IPS-NIHi7 (cell line): Measurements from ENCODE around the gene RNF10.
"Not testable (repeated sequence)": the region's sequence is repeated elsewhere in the genome, so short reads cannot be mapped to it uniquely, and the experiment has no call there.

Experiments
- DNase-seq: peaks from one replicate; pipeline ENCODE4 v3.0.0; 2012; ENCODE audit warnings: mixed read lengths; ENCODE audit errors: extremely low spot score

Gene RNF10

DNA sequence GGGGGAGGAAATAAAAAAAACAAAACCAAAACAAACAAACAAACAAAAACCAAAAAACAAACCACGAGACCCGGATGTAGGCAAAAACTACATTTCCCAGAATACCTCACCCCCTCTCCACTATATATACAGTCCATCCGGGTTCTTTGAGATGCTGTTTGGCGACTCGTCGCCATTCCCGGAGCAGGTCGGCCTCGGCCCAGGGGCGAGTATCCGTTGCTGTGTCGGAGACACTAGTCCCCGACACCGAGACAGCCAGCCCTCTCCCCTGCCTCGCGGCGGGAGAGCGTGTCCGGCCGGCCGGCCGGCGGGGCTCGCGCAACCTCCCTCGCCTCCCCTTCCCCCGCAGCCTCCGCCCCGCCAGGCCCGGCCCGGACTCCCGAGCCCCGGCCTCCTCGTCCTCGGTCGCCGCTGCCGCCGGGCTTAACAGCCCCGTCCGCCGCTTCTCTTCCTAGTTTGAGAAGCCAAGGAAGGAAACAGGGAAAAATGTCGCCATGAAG, at the start of gene RNF10:
TSS of gene RNF10 (plus strand) at position 154 of the 500 bp plus-strand sequence. CDS start 456 bp downstream, outside the sequence.
- peak; percentile 93 for DNase-seq

DNA sequence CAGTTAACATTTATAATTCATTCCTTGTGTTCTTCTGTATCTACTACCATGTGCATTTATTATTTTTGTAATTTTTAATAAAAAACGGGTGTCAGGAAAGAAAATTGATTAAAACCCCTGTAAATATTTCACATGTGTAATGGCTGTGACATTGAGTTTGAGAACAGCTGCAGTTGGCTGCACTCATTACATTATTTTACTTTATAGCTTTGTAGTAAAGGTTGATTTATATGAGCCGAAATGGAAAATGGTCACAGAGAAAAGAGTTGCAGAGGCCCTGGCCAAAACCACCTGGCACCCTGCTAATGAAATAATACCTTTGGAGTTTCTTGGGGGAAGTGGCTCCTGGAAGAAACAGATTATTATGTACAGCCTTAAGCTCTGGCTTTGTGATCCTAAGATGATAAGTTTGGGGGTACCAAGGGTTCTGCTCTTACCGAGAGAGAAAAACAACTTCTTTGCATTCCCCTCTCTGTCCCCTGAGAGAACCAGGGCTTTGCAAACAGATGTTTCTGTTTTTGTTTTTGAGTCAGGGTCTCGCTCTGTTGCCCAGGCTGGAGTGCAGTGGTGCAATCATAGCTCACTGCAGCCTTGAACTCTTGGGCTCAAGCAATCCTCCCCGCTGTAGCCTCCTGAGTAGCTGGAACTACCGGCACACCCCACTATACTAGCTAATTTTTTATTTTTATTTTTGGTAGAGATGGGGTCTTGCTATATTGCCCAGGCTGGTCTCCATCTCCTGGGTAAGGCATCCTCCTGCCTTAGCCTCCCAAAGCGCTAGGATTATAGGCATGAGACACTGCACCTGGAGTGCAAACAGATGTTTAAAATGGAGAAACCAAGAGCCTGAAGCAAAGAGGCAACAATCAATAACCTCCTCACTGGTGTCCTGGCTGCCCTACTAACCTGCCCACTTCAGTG, 47.9 kb upstream of the RNF10 start:
- DNase-seq: no peak

DNA sequence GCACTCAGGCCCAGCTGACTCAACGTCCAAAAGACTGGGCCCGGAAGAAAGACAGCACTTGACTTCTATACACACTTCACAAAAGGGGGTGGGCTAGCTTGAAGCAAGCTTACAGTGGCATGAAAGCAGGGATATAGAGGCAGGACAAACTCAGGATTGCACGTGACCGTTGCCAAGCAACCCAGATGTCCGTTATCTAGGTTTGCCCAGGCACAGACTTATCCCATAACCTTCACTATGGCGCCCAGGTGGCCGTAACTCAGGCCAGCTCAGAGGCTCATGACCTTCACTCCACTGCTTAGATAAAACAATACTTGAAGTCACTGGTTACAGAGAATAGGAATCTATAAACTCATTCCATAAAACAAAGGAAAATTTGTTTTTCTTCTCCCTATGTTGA, 46.6 kb upstream of the RNF10 start:
- DNase-seq: not testable (repeated sequence)

DNA sequence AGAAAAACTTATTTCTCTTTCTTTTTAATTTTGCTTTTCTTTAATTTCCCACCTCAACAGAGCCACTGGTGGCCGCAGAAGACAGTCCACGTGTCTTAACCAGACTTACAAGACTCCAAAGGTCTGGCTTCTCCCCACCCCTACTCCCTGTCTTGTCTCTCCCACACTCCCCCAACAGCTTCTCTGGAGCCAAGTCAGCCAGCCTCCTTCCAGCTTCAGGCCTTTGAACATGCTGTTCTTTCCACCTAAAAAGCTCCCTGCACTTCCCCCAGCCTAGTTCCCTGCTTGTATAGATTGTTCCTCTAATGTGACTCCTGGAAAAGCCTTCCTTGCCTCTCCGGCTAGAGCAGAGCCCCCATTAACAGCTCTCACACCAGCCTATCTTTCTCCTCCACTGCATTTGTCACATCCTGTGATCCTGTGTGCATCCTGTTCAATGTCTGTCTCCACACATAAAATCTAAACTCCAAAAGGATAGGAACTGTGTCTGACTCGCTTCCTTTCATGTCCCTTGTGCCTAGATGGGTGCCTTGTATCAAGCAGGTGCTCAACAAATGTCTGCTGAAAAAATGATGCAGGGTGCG, 46.0 kb upstream of the RNF10 start:
- no peak for DNase-seq

DNA sequence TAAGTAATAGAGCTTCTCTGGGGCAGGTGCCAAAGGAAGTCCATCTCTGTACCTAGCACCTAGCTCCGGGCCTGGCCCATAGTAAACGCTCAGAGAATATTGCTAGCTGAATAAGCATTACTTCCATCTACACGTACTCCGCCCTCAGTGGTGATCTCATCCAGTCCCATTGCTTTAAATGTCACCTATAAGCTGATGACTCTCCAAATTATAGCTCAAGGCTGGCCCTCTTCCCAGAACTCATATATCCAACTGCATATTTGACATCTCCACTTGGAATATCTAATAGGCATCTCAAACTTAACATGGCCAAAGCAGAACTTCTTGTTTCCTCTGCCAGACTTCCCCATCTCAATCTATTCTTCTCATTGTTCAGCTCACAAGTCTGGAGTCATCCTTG, 45.1 kb upstream of the RNF10 start:
- DNase-seq: no peak

DNA sequence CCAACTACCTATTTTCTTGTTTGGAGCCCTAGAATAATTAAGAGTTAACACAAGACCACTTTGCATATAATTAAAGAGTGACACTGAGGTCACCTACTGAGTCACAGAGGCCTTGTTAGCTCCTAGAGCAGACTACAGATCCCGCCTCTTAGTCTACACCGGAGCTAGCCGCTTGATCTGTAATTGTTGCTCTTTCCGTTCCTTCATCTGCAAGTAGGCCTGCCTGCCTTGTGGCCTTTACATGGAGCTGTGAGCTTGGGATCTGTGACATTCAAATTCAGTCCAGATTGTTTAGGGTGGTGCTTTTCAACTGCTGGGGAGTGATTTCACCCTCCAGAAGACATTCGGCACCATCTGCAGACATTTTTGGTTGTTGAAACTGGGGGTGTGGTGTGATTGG, 43.8 kb upstream of the RNF10 start:
- no peak for DNase-seq

DNA sequence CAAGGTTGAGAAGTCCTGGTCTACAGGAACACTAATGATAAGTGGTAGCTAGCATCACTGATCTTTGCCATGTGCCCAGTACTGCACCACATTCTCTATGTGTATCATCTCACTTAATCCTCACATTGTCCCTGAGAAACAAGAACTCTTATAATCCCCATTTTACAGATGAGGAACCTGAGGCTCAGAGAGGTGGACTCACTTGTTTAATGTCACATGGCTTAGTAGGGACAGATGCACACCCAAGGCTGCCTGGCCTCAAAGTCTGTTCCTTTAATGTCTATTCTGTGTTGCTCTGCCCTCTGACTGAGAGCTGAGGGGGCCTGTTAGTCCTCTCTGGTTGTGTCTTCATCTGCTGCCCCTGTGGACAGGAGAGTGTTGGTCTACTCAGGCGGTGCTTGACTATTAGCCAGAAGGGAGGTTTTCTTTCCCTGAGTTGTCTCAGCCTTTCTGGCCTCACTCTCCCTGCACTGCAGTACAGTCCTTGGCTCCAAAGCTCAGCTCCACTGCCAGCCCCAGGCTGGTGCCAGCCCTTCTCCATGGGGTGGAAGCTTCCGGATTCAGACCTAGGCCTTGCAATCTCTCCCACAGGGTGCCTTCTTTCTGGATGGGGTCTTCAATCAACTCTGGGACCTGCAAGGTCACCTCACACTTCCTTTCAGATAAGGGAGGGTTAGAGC, 43.2 kb upstream of the RNF10 start:
- no peak for DNase-seq

DNA sequence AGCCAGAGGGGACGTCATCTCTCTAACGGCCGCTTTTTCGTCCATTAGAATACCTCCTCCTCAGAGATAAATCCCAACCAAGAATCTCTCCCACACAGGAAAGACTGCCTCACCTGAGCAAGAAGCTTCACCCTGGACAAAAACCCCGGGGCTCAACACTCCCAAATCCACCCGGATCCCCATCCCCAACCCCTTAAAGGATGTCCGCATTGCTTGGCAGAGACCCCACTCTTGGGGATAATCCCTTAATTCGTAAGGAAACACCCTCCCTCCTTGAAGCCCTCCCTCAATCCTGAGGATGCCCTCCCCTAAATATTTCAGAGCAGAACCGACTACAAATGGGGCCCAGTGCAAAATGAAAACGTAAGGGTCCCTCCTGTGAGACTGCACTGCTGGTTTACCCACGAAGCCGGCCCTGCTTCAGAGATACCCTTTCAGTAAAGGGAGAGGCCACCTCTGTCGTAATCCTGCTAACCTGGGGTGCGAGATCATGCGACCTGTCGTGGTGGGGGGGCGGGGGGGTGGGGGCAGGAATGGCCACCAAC, 38.9 kb upstream of the RNF10 start:
- DNase-seq: no peak

DNA sequence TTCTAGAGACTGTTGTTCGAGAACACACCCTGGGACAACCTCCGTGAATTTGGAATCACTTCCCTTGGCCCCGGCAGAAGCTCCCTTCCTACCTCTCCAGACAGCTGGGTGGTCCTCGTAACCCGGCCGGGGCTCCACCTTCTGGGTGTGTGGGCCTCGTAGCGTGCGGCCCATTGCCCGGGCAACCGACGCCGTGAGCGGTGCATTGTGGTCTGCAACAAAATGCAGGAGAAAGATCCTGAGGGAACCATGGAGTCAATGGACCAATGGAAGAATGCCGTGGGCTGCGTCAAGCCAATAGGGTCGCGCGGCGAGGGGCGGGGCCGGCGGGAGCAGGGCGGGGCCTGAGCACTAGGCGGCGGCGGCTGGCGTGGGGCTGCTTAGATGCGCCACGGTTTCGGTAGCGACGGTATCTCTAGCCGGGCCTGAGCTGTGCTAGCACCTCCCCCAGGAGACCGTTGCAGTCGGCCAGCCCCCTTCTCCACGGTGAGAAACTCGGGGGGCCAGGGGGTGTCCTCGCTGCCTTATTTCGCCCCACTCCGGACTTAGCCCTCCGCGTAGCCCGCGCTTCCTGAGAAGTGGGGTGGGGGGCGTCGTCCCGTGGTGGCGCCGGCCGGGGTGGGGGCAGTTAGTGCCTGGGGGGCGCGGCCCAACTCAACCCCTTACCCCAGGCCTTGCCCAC, 38.3 kb upstream of the RNF10 start, which contains the start of gene DYNLL1:
TSS of gene DYNLL1 (plus strand) at position 383 of the 682 bp plus-strand sequence. CDS start 309 bp downstream, outside the sequence.
- peak; percentile 99 for DNase-seq

DNA sequence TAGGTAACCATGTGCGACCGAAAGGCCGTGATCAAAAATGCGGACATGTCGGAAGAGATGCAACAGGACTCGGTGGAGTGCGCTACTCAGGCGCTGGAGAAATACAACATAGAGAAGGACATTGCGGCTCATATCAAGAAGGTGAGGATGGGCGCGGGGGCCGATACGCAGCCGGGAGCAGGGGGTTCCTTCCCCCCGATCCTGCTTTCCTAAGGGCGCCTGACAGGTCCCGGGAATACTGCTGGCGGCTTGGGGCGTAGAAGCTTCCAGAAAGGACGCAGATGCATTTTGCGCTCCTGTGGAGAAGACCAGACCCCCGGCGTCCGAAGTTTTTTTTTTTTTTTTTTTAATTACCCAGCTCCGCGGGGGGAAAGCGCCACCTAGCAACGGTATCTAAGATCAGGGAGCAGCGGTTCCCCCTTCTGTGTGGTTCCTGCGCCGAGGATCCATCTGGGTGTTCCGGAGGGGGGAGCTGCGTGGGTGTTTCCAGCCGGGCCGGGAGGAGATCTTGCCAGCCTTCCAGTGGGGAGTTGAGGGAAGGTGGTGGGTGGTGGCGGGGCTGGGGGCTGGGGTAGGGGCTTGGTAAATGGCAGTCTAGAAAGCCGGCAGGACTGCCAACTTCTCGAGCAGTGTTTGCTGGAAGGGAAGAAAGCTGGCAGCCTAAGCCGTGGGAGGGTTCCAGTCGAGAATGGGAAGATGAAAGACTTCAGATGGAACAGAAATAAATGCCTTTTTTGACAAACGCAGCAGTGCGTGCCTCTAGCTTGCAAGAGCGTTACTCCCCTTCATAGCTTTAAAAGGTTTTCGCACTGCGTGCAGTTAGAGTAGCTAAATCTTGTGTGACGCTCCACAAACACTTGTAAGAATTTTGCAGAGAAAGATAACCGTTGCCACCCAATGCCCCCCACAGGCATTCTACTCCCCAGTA, 37.5 kb upstream of the RNF10 start:
- peak; percentile 63 for DNase-seq

DNA sequence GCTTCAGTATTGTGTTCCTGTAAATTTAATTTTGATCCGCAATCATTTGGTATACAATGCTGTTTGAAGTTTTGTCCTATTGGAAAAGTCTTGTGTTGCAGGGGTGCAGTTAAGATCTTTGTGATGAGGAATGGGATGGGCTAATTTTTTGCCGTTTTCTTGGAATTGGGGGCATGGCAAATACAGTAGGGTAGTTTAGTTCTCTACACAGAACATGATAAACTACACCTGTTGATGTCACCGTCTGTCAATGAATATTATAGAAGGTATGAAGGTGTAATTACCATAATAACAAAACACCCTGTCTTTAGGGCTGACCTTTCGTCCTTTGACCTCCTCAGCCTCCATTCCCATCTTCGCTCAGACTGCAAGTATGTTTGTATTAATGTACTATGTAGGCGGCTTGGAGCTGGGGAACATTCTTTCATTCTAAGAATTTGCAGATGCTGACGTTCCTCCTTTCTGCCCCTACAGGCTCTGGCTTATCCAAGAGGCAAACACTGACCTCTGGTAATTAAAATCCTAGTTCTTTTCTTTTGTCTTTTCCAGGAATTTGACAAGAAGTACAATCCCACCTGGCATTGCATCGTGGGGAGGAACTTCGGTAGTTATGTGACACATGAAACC, 36.5 kb upstream of the RNF10 start:
- DNase-seq: no peak

DNA sequence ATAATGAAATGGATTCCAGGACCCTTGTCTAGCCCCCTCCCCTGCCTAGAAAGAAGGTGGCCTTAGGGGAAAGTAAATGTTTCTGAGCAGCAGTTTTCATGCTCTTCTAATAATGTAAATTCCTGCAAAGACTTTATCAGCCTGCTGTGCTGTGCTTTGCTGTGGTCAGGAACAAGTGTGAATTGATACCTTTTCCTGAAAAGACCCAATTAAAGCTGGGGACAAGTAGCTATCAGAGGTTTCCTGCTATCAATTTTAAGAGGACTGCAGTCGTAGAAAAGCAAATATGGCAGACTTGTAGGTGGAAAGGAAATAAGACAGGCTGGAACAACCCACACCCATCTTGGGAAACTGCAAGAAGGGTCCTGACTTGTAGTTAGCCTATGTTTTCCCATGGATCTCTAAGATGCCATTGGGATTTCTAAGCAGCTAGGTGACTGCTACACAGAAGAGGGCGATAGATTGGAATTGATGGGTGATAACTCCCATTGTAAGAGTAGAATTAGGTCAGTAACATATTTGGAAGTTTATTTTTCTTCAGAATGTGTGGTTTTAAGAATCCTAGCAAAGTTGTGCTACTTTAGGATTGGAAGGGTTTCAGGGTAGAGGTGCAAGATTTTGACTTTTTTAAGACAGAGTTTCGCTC, 35.2 kb upstream of the RNF10 start:
- no peak for DNase-seq

DNA sequence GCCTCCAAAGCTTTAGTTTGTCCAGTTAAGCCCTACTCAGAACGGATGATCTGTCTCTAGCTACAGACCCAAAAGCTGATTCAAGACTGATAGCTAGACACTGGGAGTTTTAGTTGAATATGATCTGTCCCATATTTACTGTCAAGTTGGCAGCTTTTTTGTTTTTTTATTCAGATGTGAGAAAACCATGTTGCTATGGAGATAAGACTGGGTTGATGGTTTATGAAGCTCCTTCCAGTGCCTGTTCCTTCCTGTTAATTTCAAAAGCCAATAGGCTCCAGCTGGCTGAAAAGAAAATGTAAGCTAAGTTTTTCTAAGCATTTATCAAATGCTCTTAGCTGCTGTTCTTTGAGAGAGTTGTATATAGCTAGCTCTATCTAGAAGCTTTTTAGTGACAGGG, 33.6 kb upstream of the RNF10 start:
- DNase-seq: no peak

DNA sequence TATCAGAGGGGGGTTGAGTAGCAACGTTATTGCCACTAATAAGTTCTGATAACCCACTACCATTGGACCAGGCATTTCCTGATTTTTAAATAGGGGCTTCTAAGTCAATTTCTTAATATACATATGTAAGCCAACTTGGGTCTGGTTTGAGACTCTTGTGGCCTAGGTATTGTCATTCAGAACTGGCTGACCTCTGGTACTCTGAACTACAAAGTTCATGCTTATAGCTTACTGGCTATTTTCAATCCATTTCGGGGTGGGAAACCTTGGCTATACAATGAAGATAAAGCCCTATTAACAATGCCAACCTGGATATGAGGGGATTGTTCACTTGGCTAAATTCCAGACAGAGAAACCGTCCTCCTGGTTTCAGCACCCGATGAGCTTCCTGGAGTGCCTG, 29.6 kb upstream of the RNF10 start:
- DNase-seq: no peak

DNA sequence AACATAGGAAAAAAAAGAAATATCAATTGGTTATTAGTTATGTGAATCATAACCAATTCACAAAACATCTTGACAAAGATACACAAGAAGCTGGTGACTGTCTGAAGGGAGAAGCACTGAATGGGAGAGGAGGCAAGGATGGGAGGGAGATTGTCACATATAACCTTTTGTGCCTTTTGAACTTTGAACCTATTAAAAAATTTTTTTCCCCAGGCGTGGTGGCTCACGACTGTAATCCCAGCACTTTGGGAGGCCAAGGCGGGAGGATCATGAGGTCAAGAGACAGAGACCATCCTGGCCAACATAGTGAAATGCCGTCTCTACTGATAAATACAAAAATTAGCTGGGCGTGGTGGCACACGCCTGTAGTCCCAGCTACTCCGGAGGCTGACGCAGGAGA, 25.6 kb upstream of the RNF10 start:
- no peak for DNase-seq

DNA sequence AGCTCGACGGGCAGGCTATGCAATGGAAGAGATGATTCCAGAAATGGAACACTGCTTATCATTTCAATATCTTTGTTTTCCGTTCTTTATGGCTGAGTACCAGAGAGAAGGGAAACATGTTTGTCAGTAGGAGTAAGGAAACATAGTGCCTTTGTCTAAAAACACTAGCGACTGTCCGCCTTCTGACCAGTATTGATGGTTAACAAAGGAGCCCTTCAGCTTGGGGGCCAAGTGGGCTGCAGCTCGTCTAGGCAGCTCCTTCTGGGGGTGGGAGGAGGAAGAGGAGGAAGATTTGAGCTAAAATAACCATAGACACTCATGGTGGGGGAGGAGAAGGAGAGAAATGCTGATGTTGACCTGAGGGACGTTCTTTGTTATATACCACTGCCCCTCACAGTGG, 20.2 kb upstream of the RNF10 start:
- no peak for DNase-seq

DNA sequence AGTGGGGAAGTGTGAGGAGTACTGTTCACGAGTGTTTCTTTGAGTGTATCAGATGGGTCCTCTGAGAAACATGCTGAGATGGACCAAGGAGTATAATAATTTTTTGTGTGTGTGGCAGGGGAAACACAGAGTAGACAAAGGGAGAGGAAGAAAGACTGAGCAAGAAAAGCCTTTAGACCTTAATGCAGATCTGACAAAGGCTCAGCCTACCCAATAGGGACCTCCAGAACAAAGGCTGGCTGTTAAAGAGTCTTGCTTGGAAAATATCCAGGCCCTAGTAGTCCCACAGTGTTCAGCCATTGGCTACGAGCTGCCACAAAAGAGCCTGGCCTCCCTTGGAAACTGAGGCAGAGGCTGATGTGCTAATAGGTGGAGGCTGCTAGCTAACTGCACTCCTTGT, 18.7 kb upstream of the RNF10 start:
- no peak for DNase-seq

DNA sequence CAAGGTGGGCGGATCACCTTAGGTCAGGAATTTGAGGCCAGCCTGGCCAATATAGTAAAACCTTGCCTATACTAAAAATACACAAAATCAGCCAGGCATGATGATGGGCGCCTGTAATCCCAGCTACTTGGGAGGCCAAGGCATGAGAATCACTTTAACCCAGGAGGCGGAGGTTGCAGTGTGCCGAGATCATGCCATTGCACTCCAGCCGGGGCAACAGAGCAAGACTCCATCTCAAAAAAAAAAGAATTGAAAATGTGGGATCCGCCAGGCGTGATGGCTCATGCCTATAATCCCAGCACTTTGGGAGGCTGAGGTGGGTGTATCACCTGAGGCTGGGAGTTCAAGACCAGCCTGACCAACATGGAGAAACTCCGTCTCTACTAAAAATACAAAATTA, 14.8 kb upstream of the RNF10 start:
- DNase-seq: not testable (repeated sequence)

DNA sequence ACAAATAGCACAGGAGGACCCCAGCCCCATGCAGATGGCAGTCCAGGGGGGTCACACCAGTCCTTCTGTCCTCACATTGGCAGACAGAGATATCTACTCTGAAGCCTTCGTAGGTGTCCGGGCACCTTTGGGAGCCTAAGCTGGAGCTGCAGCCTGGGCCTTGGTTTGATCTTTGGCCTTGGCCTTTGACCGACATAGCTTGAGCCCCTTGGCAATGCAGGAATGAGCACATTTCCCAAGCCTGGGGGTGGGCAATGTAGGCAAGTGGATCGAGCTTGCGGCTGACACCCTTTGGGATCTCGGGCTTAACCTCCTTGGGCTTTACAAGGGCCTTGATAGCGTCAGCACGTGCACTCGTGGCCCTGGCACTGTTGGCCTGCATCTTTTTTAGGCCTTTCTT, 11.6 kb upstream of the RNF10 start:
- no peak for DNase-seq
